IMR-90 (cell line): Measurements from ENCODE around the gene PRCD. TPM values are rescaled to one million over a fixed set of nuclear protein-coding genes. Genes with fewer than 3 reads are reported as not detected.

Experiments used
- ATAC-seq: fragments of 200-7000 bp; cut with Tn5 transposase; 2 replicates; pipeline ENCODE4 v1.9.1; 2020; ENCODE audit warnings: low read depth, mild to moderate bottlenecking, moderate library complexity
- BruUV-seq: library from RNA; stranded (reverse); fragments of 400-500 nt; replicated peaks from 2 replicates; lab custom pipeline; 2021; lab: Mats Ljungman, UMichigan
- CTCF ChIA-PET: fragments of 300-600 bp; formaldehyde crosslinking; extraction: SDS; loops from one replicate; lab custom pipeline; 2021; ENCODE audit warnings: antibody characterized with exemption; lab: Yijun Ruan, JAX
- POLR2A ChIA-PET: fragments of 300-600 bp; sonication (Branson Sonifier 250); formaldehyde crosslinking; loops from one replicate; lab custom pipeline; 2022; ENCODE audit warnings: antibody characterized with exemption; ENCODE audit not compliant: unreplicated experiment; lab: Charles Lee
- DNase-seq: peaks from one replicate; pipeline ENCODE4 v3.0.0; 2013
- H2AFZ ChIP-seq: replicated peaks from 2 replicates; pipeline ENCODE3; 2013; ENCODE audit warnings: low read length, mild to moderate bottlenecking; ENCODE audit not compliant: poor library complexity
- H2AK5ac ChIP-seq: 2 replicates; pipeline ENCODE4 v1.6.1; 2013; ENCODE audit warnings: low read depth, low read length, inconsistent platforms
- H2AK9ac ChIP-seq: replicated peaks from 2 replicates; pipeline ENCODE3; 2013; ENCODE audit warnings: mild to moderate bottlenecking, low read depth, low read length, moderate library complexity; ENCODE audit not compliant: poor library complexity
- H2BK120ac ChIP-seq: 2 replicates; pipeline ENCODE4 v1.6.1; 2013; ENCODE audit warnings: low read depth, low read length, inconsistent platforms
- H2BK15ac ChIP-seq: 3 replicates; pipeline ENCODE4 v1.6.1; 2013; ENCODE audit warnings: low read depth, low read length, inconsistent platforms
- H2BK20ac ChIP-seq: 2 replicates; pipeline ENCODE4 v1.6.1; 2013; ENCODE audit warnings: low read depth, mild to moderate bottlenecking, inconsistent platforms, low read length, moderate library complexity
- H2BK5ac ChIP-seq: 2 replicates; pipeline ENCODE4 v1.6.1; 2013; ENCODE audit warnings: mild to moderate bottlenecking, low read depth, low read length, inconsistent platforms; ENCODE audit not compliant: poor library complexity, severe bottlenecking
- H3K14ac ChIP-seq: replicated peaks from 2 replicates; pipeline ENCODE4 v1.6.1; 2013; ENCODE audit warnings: low read depth, low read length, inconsistent platforms
- H3K18ac ChIP-seq: 2 replicates; pipeline ENCODE4 v1.6.1; 2013; ENCODE audit warnings: low read depth, low read length, control low read depth
- H3K23ac ChIP-seq: 2 replicates; pipeline ENCODE4 v1.6.1; 2013; ENCODE audit warnings: low read depth, low read length, inconsistent platforms
- H3K27ac ChIP-seq: 2 replicates; pipeline ENCODE4 v1.5.1; 2013; ENCODE audit warnings: mild to moderate bottlenecking, control low read depth, low read length; ENCODE audit not compliant: insufficient read depth
- H3K27me3 ChIP-seq: 2 replicates; pipeline ENCODE4 v1.6.1; 2013; ENCODE audit warnings: low read length; ENCODE audit not compliant: control insufficient read depth, insufficient read depth
- H3K36me3 ChIP-seq: 2 replicates; pipeline ENCODE4 v1.6.1; 2013; ENCODE audit warnings: low read length, mixed read lengths; ENCODE audit not compliant: control insufficient read depth, insufficient read depth
- H3K4ac ChIP-seq: 2 replicates; pipeline ENCODE4 v1.6.1; 2013; ENCODE audit warnings: low read depth, low read length, inconsistent platforms
- H3K4me1 ChIP-seq: 2 replicates; pipeline ENCODE4 v1.6.1; 2013; ENCODE audit warnings: low read length, mixed read lengths; ENCODE audit not compliant: control insufficient read depth, insufficient read depth
- H3K4me2 ChIP-seq: 2 replicates; pipeline ENCODE4 v1.6.1; 2013; ENCODE audit warnings: low read depth, mild to moderate bottlenecking, control low read depth, low read length, moderate library complexity
- H3K4me3 ChIP-seq: 2 replicates; pipeline ENCODE4 v1.5.1; 2013; ENCODE audit warnings: low read depth, mild to moderate bottlenecking, control low read depth, low read length, moderate library complexity; ENCODE audit not compliant: insufficient read depth
- H3K56ac ChIP-seq: 2 replicates; pipeline ENCODE4 v1.6.1; 2013; ENCODE audit warnings: low read length, inconsistent platforms; ENCODE audit not compliant: insufficient read depth; ENCODE audit errors: extremely low read depth
- H3K79me1 ChIP-seq, 2 experiments: 2 replicates each; pipeline ENCODE4 v1.6.1; 2013; ENCODE audit warnings: low read length in 2 of 2, inconsistent platforms in 1 of 2, low read depth in 1 of 2
- H3K9ac ChIP-seq: 2 replicates; pipeline ENCODE4 v1.6.1; 2013; ENCODE audit warnings: low read depth, low read length, control low read depth
- H3K9me1 ChIP-seq: 2 replicates; pipeline ENCODE4 v1.6.1; 2013; ENCODE audit warnings: low read length, inconsistent platforms; ENCODE audit not compliant: insufficient read depth
- H3K9me3 ChIP-seq: 2 replicates; pipeline ENCODE4 v1.6.1; 2013; ENCODE audit warnings: low read length; ENCODE audit not compliant: control insufficient read depth, insufficient read depth
- H4K20me1 ChIP-seq: 2 replicates; pipeline ENCODE4 v1.6.1; 2013; ENCODE audit warnings: low read length, inconsistent platforms; ENCODE audit not compliant: insufficient read depth
- H4K5ac ChIP-seq: 2 replicates; pipeline ENCODE4 v1.6.1; 2013; ENCODE audit warnings: mild to moderate bottlenecking, low read depth, low read length, control low read depth
- H4K8ac ChIP-seq, 2 experiments: 2 replicates each; pipeline ENCODE4 v1.6.1; 2013; ENCODE audit warnings: low read depth in 2 of 2, low read length in 2 of 2, control low read depth in 1 of 2, inconsistent platforms in 1 of 2
- H4K91ac ChIP-seq: 2 replicates; pipeline ENCODE4 v1.6.1; 2013; ENCODE audit warnings: low read depth, low read length, inconsistent platforms; ENCODE audit not compliant: insufficient read depth
- BHLHE40 ChIP-seq: fragments of 150-350 bp; IDR thresholded peaks from 2 replicates; pipeline ENCODE4 v1.6.1; 2016; ENCODE audit warnings: mild to moderate bottlenecking, low read depth, low read length
- ELK1 ChIP-seq: fragments of 150-350 bp; IDR thresholded peaks from 2 replicates; pipeline ENCODE4 v1.6.1; 2016; ENCODE audit warnings: low read depth, mild to moderate bottlenecking, low read length, moderate library complexity, borderline replicate concordance
- FOS ChIP-seq: fragments of 150-350 bp; IDR thresholded peaks from 2 replicates; pipeline ENCODE4 v1.6.1; 2016; ENCODE audit warnings: low read depth, low read length
- MAZ ChIP-seq: IDR thresholded peaks from 2 replicates; pipeline ENCODE4 v1.6.1; 2012; ENCODE audit warnings: low read depth, mild to moderate bottlenecking, low read length, improper control_type of control experiment, moderate library complexity, borderline replicate concordance
- MXI1 ChIP-seq: IDR thresholded peaks from 2 replicates; pipeline ENCODE4 v1.6.1; 2012; ENCODE audit warnings: low read depth, mild to moderate bottlenecking, low read length, moderate library complexity, borderline replicate concordance
- WGBS, 2 experiments: methylation state at CpG; one replicate each; pipeline versions ENCODE4 v1.1.5 to v1.1.7; 2013; ENCODE audit warnings: missing lambda C conversion rate in 2 of 2; ENCODE audit not compliant: insufficient read length in 1 of 2; ENCODE audit errors: extremely low coverage in 2 of 2; 5-methylcytosine and 5-hydroxymethylcytosine counted together
- dilution Hi-C: fragments of 300-500 bp; cut with HindIII; formaldehyde crosslinking; loops from one replicate; pipeline ENCODE4 v1.14.3; 2018; ENCODE audit warnings: low sequenced_read_pairs; ENCODE audit not compliant: unreplicated experiment
- in situ Hi-C: fragments of 300-500 bp; cut with MboI; formaldehyde crosslinking; loops from 3 replicates; pipeline ENCODE4 v1.14.3; 2019; ENCODE audit warnings: low sequenced_read_pairs, inconsistent platforms, mixed read lengths
- intact Hi-C: fragments of 100-400 bp; cut with micrococcal nuclease; formaldehyde crosslinking; loops from 2 replicates; pipeline ENCODE4 v1.10.0; 2022
- polyA plus RNA-seq, 3 experiments: library from polyadenylated mRNA; depleted of rRNA; stranded (reverse); fragments of >200 nt; gene quantifications; 2 replicates each; pipeline ENCODE4 v1.2.3, GENCODE V29; 2012; ENCODE audit warnings: low replicate concordance in 1 of 3
- total RNA-seq: library from RNA; depleted of rRNA; stranded (reverse); fragments of >200 nt; gene quantifications from 2 replicates; pipeline ENCODE4 v1.2.3, GENCODE V29; 2012

The PRCD gene
- total and polyA plus RNA-seq, 2 of the 4 experiments (the other 2 are of a cell fraction) = 0.32 TPM; not detected in 1

- 83% methylated on average over 3 of the region's 7 CpGs; no CpG with 5 or more reads in 1 of the 2 experiments for WGBS, 2 experiments
- Histone ChIP-seq H3K56ac (no peak overlapping the region), H2AK9ac (peak overlapping the region; percentile 72), H3K9ac (no peak overlapping the region), H3K27ac (no peak overlapping the region), H2BK15ac (no peak overlapping the region), H2AFZ (peak overlapping the region; percentile 32), H2BK20ac (no peak overlapping the region), H2BK5ac (no peak overlapping the region), H3K4ac (no peak overlapping the region), H2BK120ac (no peak overlapping the region), H3K27me3 (no peaks in the 10 kb centered on the region), H4K5ac (no peak overlapping the region), H4K20me1 (no peaks in the 10 kb centered on the region), H3K14ac (no peak overlapping the region), H4K8ac (no peak overlapping the region), H3K23ac (no peak overlapping the region), H4K91ac (no peak overlapping the region), H3K4me1 (peaks cover 2% of the 10 kb centered on the region; the same call in 1 of the 2 replicates), H3K9me1 (peaks cover 3% of the 10 kb centered on the region; the same call in 1 of the 2 replicates), H3K9me3 (no peaks in the 10 kb centered on the region), H3K4me3 (no peak overlapping the region), H3K18ac (no peak overlapping the region), H3K4me2 (no peak overlapping the region), H2AK5ac (no peak overlapping the region; the same call in 1 of the 2 replicates), H3K36me3 (no peaks in the 10 kb centered on the region), H3K79me1 (no peaks in the 10 kb centered on the region)
- DNase-seq (no peak), ATAC-seq (no peak)
- dilution Hi-C loops = no loop called here
- POLR2A ChIA-PET = interaction anchor here (0.5 kb wide), 1 partner anchor 9 kb away, joined by 6 read pairs; a partner anchor contains a TSS
- intact Hi-C loops = no loop called here
- TF ChIP-seq BHLHE40 (no peak), ELK1 (no peak), MXI1 (no peak), MAZ (no peak), FOS (no peak)
- BruUV-seq = no TSS peak
- CTCF ChIA-PET = no interaction called here
- in situ Hi-C loops = no loop called here
These were observed 38.0 kb downstream of the PRCD start for GRCh38 chr17:76577876-76578275.
